ENCODE measurements around the gene PCBD2. TPM values are rescaled to one million over a fixed set of nuclear protein-coding genes. Genes with fewer than 3 reads are reported as not detected.
"Not testable (repeated sequence)": the region's sequence is repeated elsewhere in the genome, so short reads cannot be mapped to it uniquely, and the experiment has no call there.

Gene PCBD2
- polyA plus RNA-seq, 1 experiment = 3.3 TPM

DNA sequence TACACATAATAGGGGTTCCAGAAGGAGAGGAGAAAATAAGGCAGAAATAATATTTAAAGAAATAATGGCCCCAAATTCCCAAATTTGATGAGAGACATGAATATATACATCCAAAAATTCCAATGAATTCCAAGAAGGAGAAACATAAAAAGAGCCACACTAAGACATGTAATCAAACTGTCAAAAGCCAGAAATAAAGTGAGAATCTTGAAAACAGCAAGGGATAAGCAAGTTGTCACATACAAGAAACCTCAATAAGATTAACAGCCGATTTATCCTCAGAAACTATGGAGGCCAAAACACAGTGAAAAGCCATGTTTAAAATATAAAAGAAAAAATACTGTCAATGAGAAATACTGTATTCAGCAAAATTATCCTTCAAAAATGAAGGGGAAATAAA is 77.3 kb downstream of the PCBD2 start:
- ChIA-PET POLR2A (no interaction called here), CTCF (no interaction called here)
- Histone ChIP-seq H3K36me3 (ENCODE audit: control insufficient read depth, insufficient read depth, low read length) (no peaks in the 10 kb centered on the region), H3K4me3 (ENCODE audit: low read depth, low read length) (no peak overlapping the region), H3K27me3 (ENCODE audit: control insufficient read depth, insufficient read depth, low read length) (no peaks in the 10 kb centered on the region)
- DNase-seq (ENCODE audit: low read depth) = no peak
- no peak for TF ChIP-seq CTCF (IDR thresholded peaks at IDR 0.05; ENCODE audit: insufficient read depth, low read depth, low read length)

DNA sequence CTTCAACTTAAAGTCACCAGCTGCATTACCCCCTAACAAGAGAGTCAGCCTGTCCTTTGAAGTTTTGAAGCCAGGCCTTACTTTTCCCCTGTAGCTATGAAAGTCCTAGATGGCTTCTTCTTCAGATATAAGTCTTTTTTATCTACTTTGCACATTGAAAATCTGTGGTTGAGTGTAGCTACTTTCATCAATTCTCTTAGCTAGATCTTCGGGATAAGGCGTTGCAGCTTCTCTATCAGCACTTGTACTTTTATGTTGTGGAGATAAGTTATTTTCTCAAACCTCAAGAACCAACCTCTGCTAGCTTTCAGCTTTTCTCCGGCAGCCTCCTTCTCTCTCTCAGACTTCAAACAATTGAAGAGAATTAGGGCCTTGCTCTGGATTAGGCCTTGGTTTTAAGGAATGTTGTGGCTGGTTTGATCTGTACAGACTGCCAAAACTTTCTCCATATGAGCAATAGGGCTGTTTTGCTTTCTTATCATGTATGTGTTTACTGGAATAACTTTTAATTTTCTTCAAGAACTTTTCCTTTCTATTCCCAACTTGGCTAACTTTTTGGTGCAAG is 84.4 kb downstream of the PCBD2 start:
- Histone ChIP-seq H3K4me3 (ENCODE audit: low read depth, low read length) (no peak overlapping the region), H3K36me3 (ENCODE audit: control insufficient read depth, insufficient read depth, low read length) (no peaks in the 10 kb centered on the region), H3K27me3 (ENCODE audit: control insufficient read depth, insufficient read depth, low read length) (no peaks in the 10 kb centered on the region)
- DNase-seq (ENCODE audit: low read depth) = no peak
- ChIA-PET CTCF (interaction anchor here (1.1 to 1.2 kb wide), 2 partner anchors 10 to 199 kb away, joined by 3 read pairs; no protein-coding TSS in a partner anchor), POLR2A (no interaction called here)
- no peak for TF ChIP-seq CTCF (IDR thresholded peaks at IDR 0.05; ENCODE audit: insufficient read depth, low read depth, low read length)

DNA sequence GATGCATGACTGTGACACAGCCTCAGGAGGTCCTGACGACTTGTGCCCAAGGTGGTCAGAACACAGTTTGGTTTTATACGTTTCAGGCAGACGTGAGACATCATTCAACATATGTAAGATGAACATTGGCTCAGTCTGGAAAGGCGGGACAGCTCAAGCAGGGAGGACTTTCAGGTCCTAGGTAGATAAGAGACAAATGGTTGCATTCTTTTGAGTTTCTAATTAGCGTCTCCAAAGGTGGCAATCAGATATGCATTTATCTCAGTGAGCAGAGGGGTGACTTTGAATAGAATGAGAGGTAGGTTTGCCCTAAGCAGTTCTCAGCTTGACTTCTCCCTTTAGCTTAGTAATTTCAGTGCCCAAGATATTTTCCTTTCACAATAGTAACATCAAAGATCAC is 85.3 kb downstream of the PCBD2 start:
- DNase-seq (ENCODE audit: low read depth); H3K4me3 ChIP-seq (ENCODE audit: low read depth, low read length); CTCF ChIA-PET; H3K36me3 ChIP-seq (ENCODE audit: control insufficient read depth, insufficient read depth, low read length); POLR2A ChIA-PET; H3K27me3 ChIP-seq (ENCODE audit: control insufficient read depth, insufficient read depth, low read length): not testable (repeated sequence)

- Histone ChIP-seq H3K27me3 (ENCODE audit: control insufficient read depth, insufficient read depth, low read length) (no peaks in the 10 kb centered on the region), H3K4me3 (ENCODE audit: low read depth, low read length) (no peak overlapping the region), H3K36me3 (ENCODE audit: control insufficient read depth, insufficient read depth, low read length) (no peaks in the 10 kb centered on the region)
- DNase-seq (ENCODE audit: low read depth) = no peak
- POLR2A ChIA-PET = no interaction called here
- CTCF ChIA-PET = no interaction called here
- TF ChIP-seq CTCF (IDR thresholded peaks at IDR 0.05; ENCODE audit: insufficient read depth, low read depth, low read length) = no peak
Measured at GRCh38 chr5:134992148-134992547, 87.2 kb downstream of the PCBD2 start.

- no peaks in the 10 kb centered on the region for H3K27me3 ChIP-seq (ENCODE audit: control insufficient read depth, insufficient read depth, low read length)
- no peak for TF ChIP-seq CTCF (IDR thresholded peaks at IDR 0.05; ENCODE audit: insufficient read depth, low read depth, low read length)
- POLR2A ChIA-PET = no interaction called here
- no peak for DNase-seq (ENCODE audit: low read depth)
- no peaks in the 10 kb centered on the region for H3K36me3 ChIP-seq (ENCODE audit: control insufficient read depth, insufficient read depth, low read length)
- CTCF ChIA-PET = no interaction called here
- H3K4me3 ChIP-seq (ENCODE audit: low read depth, low read length) = no peak overlapping the region
Measured at GRCh38 chr5:134993161-134993560, 88.2 kb downstream of the PCBD2 start.

GRCh38 chr5:134994560-134995156 is 89.7 kb downstream of the PCBD2 start:
- ChIA-PET POLR2A (no interaction called here), CTCF (interaction anchor here (1.0 kb wide), 1 partner anchor 16 kb away, joined by 3 read pairs; no protein-coding TSS in a partner anchor)
- DNase-seq (ENCODE audit: low read depth) = no peak
- no peak for TF ChIP-seq CTCF (IDR thresholded peaks at IDR 0.05; ENCODE audit: insufficient read depth, low read depth, low read length)
- Histone ChIP-seq H3K27me3 (ENCODE audit: control insufficient read depth, insufficient read depth, low read length) (no peaks in the 10 kb centered on the region), H3K4me3 (ENCODE audit: low read depth, low read length) (no peak overlapping the region), H3K36me3 (ENCODE audit: control insufficient read depth, insufficient read depth, low read length) (no peaks in the 10 kb centered on the region)

All from BJ (cell line).